Measurements from ENCODE around the gene TMEM170A.

GRCh38 chr16:75494184-75494583 lies 29.7 kb upstream of the TMEM170A start:
- TF ChIP-seq CTCF (optimal IDR thresholded peaks at IDR 0.05 in 1 of 3, IDR thresholded peaks at IDR 0.05 in 1 of 3, conservative IDR thresholded peaks at IDR 0.05 in 1 of 3; ENCODE audit: extremely low read depth in 1 of 3, insufficient read depth in 2 of 3, low read length in 3 of 3) = no peak
- TF ChIP-seq EZH2 (IDR thresholded peaks at IDR 0.05; ENCODE audit: low read length) = no peak

Data from keratinocyte (primary cell).